Activated T-cell treated with anti-CD3 and anti-CD28 coated beads, Interleukin-2, amount 50 U/mL, for 1 hour (primary cell): ENCODE data around the gene ATXN2.
A peak's percentile ranks its signal among the peaks of the same experiment; 100 is the strongest.
"Not testable (repeated sequence)": the region's sequence is repeated elsewhere in the genome, so short reads cannot be mapped to it uniquely, and the experiment has no call there.

Experiments
- DNase-seq: peaks from one replicate; pipeline ENCODE4 v3.0.0-alpha.2; 2020

Gene ATXN2

GRCh38 chr12:111600205-111600642 is 1.1 kb upstream of the ATXN2 start:
- no peak for DNase-seq

DNA sequence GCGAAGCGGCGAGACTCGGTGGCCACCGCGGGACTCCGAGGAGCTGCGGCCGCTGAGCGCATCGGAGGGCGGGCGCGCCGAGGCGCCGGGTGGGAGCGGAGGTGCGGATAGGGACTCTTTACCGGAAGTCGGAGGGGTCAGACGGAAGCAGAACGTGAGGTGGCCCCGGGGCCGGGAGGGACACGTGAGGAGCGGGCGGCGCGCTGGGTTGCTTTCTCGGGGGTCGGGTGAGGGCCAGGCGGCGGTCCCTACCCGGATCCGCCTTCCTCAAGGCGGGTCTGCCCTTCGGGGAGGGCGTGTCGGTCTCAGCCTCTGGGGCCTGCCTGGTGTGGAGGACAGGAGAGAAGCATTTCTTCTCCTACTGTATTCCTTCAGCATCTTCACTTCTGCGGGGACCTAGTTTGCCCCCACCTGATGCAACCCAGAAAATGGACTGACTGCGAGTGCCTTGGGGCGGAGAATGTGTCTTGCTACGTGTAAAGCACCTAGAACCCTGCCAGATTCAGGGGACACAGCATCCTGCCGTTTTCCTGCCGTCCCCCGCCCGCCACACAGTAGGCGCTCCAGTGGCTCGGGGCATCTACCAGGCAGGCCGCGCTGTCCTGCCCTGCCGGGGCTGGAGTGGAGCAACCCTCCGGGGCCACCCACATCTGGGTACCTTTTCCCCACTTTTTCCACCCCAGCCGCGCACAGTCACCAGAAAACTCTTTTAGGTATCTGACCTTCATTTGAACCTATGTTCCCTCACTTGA is 514 bp upstream of the ATXN2 start:
- DNase-seq: peak; percentile 91

DNA sequence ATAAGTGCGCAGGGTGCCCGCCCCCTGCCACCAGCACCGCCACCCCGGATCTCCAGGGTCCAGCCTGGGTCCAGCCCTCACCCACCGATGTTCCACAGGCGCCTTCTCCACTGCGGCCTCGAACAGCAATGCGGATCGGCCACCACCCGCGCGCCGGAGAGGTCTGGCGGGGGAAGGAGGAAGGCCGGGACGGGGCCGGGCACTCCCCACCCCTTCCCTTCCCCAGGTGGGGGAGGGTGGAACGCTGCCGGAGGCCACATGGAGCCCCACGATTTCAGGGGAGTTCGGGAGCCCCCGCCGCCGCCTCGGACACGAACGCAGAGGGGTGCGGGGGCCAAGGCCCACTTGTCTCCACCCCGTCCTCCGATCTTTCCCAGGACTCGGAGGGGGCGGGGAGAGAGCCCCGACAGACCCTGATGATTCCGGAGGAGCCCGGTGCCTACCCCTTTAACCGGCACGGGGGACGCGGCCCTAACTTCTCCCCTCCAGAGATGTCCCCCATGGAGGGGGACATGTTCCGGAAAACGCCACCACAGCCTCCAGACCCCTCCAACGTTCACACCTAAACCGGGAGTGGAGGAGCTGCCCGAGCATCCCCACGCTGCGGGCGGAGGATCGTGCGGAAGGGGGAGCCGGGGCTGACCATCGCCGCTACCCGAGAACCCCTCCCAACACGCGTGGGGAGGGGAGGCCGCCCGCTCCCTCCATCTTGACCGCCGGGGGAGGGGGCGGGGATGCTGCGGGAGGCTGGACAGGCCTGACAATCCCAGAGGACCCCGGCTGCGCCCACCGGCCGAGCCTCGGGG is 1.1 kb downstream of the ATXN2 start:
- DNase-seq: peak; percentile 45

- DNase-seq: peak; percentile 34
These were observed 1.9 kb downstream of the ATXN2 start for GRCh38 chr12:111596985-111597830.

DNA sequence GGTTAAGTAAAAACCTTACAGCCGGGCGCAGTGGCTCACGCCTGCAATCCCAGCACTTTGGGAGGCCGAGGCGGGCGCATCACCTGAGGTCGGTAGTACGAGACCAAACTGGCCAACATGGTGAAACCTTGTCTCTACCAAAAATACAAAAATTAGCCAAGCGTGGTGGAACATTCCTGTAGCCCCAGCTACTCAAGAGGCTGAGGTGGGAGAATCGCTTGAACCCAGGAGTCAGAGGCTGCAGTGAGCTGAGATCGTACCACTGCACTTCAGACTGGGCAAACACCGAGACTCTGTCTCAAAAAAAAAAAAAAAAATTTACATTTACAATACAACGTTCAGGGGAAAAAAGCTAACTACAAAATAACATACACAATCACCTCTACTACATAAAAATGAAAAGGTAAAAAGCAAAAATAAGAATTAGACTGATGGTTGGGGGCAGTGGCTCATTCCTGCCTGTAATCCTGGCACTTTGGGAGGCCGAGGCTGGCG is 3.7 kb downstream of the ATXN2 start:
- DNase-seq: not testable (repeated sequence)

GRCh38 chr12:111591399-111592010 is 7.6 kb downstream of the ATXN2 start:
- not testable (repeated sequence) for DNase-seq

GRCh38 chr12:111590552-111590951 is 8.6 kb downstream of the ATXN2 start:
- DNase-seq: no peak

DNA sequence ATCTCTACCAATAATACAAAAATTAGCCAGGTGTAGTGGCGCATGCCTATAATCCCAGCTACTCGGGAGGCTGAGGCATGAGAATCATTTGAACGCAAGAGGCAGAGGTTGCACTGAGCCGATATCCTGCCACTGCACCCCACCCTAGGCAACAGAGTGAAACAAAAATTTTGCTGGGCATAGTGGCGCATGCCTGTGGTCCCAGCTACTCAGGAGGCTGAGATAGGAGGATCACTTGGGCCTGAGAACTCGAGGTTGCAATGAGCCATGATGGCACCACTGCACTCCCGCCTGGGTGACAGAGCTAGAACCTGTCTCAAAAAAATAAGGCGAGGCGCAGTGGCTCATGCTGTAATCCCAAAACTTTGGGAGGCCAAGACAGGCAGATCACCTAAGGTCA is 9.5 kb downstream of the ATXN2 start:
- DNase-seq: no peak

DNA sequence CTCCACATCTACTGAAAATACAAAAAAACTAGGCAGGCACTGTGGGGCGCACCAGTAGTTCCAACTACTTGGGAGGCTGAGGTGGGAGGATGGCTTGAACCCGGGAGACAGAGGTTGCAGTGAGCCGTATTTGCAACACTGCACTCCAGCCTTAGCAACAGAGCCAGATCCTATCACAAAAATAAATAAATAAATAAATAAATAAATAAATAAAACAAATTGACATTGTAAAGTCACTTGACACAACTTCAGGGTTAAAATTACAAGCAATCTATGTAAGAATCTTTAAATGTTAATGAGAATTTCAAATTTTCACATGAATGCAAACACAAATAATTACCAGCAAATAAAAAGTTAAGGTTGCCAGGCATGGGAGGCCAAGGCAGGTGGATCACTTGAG is 11.1 kb downstream of the ATXN2 start:
- no peak for DNase-seq

- DNase-seq: no peak
These were observed 12.1 kb downstream of the ATXN2 start for GRCh38 chr12:111586986-111587385.

DNA sequence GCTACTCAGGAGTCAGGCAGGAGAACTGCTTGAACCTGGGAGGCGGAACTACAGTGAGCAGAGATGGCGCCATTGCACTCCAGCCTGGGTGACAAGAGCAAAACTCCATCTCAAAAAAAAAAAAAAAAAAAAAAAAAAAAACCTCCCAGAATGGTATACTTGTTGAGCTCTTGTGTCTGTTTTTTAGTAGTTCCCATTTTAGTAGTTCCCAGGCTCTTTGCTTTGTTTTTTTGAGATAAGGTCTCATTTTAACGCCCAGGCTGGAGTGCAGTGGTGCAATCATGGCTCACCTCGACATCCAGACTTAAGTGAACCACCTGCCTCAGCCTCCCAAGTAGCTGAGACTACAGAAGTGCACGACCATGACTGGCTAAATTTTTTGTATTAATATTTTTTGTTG is 13.4 kb downstream of the ATXN2 start:
- no peak for DNase-seq

- DNase-seq: no peak
These were observed 14.2 kb downstream of the ATXN2 start for GRCh38 chr12:111584959-111585358.

GRCh38 chr12:111583506-111583905 is 15.6 kb downstream of the ATXN2 start:
- DNase-seq: not testable (repeated sequence)

DNA sequence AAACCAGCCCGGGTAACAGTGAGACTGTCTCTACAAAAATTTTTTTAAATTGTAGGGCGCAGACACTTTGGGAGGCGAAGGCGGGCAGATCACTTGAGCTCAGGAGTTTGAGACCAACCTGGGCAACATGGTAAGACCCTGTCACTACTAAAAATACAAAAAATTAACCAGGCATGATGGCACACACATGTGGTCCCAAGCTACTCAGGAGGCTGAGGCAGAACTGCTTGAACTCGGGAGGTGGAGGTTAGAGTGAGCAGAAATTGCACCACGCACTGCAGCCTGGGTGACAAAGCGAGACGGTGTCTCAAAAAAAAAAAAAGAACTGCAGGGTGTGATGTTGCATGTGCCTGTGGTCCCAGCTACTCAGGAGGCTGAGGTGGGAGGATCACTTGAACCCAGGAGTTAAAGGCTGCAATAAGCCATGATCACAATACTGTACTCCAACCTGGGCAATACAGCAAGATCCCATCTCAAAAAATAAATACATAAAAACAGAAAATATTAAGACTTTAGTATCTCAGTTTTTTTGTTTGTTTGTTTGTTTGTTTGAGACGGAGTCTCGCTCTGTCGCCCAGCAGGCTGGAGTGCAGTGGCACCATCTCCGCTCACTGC is 16.9 kb downstream of the ATXN2 start:
- DNase-seq: no peak

- DNase-seq: no peak
These were observed 17.5 kb downstream of the ATXN2 start for GRCh38 chr12:111581434-111582132.

GRCh38 chr12:111580737-111581136 is 18.4 kb downstream of the ATXN2 start:
- DNase-seq: no peak

GRCh38 chr12:111580119-111580425 is 19.0 kb downstream of the ATXN2 start:
- no peak for DNase-seq

DNA sequence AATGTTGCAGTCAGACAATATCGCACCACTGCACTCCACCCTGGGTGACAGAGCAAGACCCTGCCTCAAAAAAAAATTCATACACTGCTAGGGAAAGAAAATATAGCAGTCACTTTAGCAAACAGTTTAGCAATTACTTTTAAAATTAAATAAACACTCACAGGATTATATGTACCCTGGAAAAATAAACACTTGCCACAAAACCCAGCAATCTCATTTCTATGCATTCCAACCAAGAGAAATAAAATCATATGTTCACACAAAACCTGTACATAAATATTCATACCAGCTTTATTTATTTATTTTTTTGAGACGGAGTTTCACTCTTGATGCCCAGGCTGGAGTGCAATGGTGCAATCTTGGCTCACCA is 20.2 kb downstream of the ATXN2 start:
- DNase-seq: no peak

DNA sequence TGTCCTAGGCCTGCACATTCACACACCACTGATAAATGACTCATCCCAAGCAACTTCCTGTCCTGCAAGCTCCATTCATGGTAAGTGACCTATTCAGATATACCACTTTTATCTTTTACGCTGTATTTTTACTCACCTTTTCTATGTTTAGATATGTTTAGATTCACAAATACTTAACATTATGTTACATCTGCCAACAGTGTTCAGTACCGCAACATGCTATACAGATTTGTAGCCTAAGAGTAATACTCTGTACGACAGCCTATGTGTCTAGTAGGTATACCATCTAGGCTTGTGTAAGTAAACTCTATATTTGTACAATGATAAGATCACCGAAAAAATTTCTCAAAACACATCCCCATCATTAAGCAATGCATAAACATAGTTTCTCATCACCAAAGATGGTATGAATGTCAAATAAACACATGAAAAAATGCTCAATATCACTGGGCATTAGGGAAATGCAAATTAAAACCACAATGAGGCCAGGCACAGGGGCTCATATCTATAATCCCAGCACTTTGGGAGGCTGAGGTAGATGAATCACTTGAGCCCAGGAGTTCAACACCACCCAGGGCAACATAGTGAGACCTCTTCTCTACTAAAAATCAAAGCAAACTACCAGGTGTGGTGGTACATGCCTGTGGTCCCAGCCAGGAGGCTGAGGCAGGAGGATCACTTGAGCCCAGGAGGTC is 20.7 kb downstream of the ATXN2 start:
- DNase-seq: no peak

- no peak for DNase-seq
These were observed 24.2 kb downstream of the ATXN2 start for GRCh38 chr12:111574797-111575443.

DNA sequence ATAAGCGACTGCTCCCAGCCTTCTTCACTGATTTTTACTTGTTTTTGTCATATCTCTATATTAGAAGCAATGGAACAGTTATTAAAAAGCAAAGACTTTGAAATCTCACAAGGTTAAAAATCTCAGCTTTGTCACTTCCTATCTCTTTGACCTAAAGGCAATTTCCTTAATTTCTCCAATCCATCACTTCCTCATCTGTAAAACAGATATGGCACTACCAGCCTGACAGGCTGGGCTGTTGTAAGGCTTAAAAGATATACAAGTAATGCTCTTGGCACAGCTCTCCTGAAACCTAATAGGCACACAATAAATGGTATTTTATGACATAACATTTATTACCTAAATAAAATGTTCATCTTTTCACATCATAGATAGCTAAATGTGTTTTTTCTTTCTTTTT is 25.6 kb downstream of the ATXN2 start:
- no peak for DNase-seq
